Stimulated activated CD4-positive, alpha-beta T cell treated with anti-CD3 and anti-CD28 coated beads, Interleukin-15, amount 100 ng/mL, for 1 hour (primary cell): ENCODE measurements around the gene CLPTM1L.
"Not testable (repeated sequence)": the region's sequence is repeated elsewhere in the genome, so short reads cannot be mapped to it uniquely, and the experiment has no call there.

ENCODE experiments used
- DNase-seq, 2 donors: peaks; one replicate each; pipeline ENCODE4 v3.0.0-alpha.2; 2020; ENCODE audit warnings: low read depth in 1 of 2, low spot score in 1 of 2

Gene CLPTM1L

GRCh38 chr5:1278656-1279442, 66.0 kb downstream of the CLPTM1L start:
- DNase-seq = no peak

DNA sequence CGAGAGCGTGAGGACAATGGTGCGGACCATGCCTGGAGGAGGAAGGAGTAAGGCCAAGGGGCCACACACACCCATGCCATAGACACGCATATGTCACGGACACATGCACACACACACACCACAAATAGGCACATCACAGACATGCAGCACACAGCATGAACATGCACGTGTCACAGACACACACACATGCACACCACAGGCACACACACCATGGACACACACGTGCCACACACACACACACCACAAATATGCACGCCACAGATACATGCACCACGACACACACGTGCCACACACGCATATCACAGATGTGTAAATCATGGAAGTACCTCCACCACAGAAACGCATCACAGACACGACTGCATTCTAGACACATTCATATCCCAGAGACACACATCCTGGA, 66.7 kb downstream of the CLPTM1L start:
- DNase-seq = no peak

GRCh38 chr5:1277781-1278180, 67.1 kb downstream of the CLPTM1L start:
- DNase-seq = no peak

GRCh38 chr5:1277331-1277730, 67.6 kb downstream of the CLPTM1L start:
- no peak for DNase-seq

- no peak for DNase-seq
Measured at GRCh38 chr5:1276930-1277329, 68.0 kb downstream of the CLPTM1L start.

DNA sequence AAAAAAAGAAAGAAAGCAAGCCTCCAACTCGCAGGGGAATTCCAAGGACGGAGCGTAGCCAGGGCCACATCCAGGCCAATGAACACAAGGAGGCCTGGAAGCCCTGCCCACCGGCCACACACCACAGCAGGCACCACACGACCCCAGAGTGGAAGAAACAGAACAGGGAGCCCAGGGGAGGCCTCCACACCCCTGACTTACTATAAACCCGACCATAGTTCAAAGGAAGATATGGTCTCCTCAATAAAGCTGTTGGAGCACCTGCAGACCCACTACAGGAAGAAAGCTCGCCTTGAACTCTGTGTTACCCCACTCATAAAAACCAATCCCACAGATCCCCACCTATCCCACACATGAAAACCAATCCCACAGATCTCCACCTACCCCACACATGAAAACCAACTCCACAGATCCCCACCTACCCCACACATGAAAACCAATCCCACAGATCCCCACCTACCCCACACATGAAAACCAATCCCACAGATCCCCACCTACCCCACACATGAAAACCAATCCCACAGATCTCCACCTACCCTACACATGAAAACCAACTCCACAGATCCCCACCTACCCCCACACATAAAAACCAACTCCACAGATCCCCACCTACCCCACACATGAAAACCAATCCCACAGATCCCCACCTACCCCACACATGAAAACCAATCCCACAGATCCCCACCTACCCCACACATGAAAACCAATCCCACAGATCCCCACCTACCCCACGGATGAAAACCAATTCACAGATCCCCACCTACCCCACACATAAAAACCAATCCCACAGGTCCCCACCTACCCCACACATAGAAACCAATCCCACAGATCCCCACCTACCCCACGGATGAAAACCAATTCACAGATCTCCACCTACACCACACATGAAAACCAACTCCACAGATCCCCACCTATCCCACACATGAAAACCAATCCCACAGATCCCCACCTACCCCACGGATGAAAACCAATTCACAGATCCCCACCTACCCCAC, 69.2 kb downstream of the CLPTM1L start:
- DNase-seq = not testable (repeated sequence)

DNA sequence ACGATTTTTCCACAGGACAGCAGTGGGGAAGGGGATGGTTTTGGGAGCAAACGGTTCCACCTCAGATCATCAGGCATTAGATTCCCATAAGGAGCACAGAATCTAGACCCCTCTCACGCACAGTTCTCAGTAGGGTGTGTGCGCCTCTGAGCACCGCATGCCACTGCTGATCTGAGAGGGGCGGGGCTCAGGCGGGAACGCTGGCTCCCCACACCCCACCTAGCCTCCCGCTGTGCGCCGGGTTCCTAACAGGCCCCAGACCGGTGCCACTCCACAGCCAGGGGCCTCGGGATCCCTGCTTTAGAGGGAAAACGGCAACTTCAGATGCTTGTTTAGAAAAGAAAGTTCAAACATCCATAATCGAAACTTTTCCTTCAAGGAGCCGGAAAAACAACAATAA, 70.4 kb downstream of the CLPTM1L start:
- DNase-seq = no peak

DNA sequence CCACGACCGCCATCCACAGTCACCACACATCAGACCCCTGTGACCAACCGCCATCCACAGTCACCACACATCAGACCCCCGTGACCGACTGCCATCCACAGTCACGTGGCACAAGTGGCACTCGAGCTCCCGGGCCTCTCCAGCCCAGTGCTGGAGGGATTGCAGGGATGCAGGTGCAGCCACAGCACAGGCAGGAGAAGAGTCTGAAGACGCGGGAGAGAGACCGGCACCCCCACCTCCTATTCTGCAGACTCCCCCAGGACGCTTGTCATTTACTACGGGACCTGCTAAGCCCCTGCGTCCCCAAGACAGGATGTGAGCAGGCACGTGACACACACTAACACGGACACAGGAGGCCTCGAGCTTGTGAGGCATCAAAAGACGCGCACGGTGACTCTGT, 71.2 kb downstream of the CLPTM1L start:
- DNase-seq = no peak

DNA sequence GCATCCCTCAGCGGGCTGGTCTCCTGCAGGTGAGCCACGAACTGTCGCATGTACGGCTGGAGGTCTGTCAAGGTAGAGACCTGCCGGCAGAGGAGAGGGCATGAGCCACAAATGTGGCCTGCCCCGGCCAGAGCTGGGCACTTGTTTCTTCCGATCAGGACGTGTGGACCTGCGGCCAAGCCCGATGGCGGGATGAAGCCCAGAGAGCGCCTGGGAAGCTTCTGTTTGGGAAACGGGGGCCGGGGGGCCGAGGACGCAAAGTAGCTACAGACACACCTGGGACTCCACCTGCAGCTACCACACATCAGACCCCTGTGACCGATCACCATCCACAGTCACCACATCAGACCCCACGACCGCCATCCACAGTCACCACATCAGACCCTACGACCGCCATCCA, 72.7 kb downstream of the CLPTM1L start:
- DNase-seq = no peak

- no peak for DNase-seq
Measured at GRCh38 chr5:1270933-1271914, 73.7 kb downstream of the CLPTM1L start.

DNA sequence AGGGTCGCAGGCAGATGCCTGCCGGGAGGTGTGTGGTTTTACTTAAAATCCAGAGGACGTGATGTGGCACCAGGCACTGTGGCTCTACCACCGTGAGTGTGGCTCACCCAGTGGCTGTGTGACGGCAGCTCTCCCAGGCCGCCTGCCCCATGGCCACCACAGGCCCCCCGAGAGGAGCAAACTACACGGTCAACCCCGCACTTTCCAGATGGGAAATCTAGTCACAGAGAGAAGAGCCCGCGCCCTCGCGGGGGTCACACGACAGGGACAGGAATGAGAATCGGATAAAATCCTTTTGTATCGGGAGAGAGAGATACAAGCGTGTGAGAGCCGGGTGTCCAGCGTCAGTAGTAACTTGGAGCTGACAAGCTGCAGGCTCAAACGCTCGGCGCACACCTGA, 74.5 kb downstream of the CLPTM1L start:
- no peak for DNase-seq

DNA sequence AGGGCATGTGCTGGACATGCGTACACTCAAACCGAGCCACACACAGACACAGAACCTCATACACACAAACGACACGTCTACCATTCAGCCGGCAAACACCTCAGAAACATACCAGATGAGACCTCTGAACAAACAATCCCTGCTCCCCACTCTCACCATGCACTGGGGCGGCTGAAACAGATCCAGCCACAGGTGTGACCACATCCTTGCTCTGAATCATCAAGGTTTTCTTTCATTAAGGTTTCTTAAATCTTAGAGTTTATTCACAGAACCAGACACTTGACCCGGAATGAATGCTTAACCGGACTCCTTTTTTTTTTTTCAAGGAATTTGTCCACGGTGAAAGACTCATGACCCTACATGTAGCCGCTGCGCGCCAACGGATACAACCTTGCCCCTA, 76.2 kb downstream of the CLPTM1L start:
- DNase-seq = no peak

DNA sequence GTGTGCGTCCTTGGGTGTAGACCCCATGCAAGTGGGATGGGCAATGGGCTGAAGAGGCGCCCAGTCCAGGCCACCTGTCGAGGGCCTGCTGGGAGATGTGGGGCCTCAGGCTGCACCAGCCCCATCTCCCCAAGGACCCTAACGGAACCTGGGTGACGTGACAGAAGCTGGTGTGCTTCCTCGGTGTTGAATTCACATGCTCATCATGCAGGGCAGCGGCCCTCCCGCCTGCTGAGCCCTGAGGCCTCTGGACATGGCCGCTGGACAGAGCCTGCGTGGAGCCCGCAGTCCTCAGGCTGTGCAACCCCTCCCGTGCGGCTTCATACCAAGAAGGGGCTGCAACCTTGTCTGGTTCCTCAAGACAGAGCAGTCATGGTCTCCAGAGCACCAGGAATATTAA, 76.8 kb downstream of the CLPTM1L start:
- no peak for DNase-seq
